HepG2 (cell line): ENCODE measurements around the gene RCCD1. TPM values are rescaled to one million over a fixed set of nuclear protein-coding genes. Genes with fewer than 3 reads are reported as not detected.
A peak's percentile ranks its signal among the peaks of the same experiment; 100 is the strongest.

Experiments used
- IKZF1 ChIP-seq: fragments of 450-650 bp; IDR thresholded peaks from 2 replicates; pipeline ENCODE4 v1.7.1; 2016
- MXD3 ChIP-seq: IDR thresholded peaks from 2 replicates; pipeline ENCODE4 v1.6.1; 2016; ENCODE audit warnings: mild to moderate bottlenecking, missing biosample characterization, missing genetic modification reagents
- NFE2L2 ChIP-seq: fragments of 150-350 bp; IDR thresholded peaks from 2 replicates; pipeline ENCODE4 v1.6.1; 2014; ENCODE audit warnings: low read length
- PRMT3 ChIP-seq: sonication (generic); formaldehyde crosslinking; IDR thresholded peaks from 2 replicates; pipeline ENCODE4 v1.8.1; 2022; ENCODE audit warnings: low read depth, mild to moderate bottlenecking, moderate library complexity, missing genetic modification reagents, borderline replicate concordance
- PTBP1 ChIP-seq: fragments of 200-400 bp; formaldehyde crosslinking; IDR thresholded peaks from 2 replicates; pipeline ENCODE4 v1.6.1; 2018; ENCODE audit warnings: low read length, low read depth; ENCODE audit not compliant: poor library complexity, severe bottlenecking
- REL ChIP-seq: sonication (generic); formaldehyde crosslinking; conservative IDR thresholded peaks from 2 replicates; pipeline ENCODE4 v1.8.0; 2022; ENCODE audit warnings: mild to moderate bottlenecking, missing genetic modification reagents, moderate library complexity
- RXRB ChIP-seq: IDR thresholded peaks from 2 replicates; pipeline ENCODE4 v1.6.1; 2016; ENCODE audit warnings: borderline replicate concordance, missing genetic modification reagents, missing compliant biosample characterization
- SMAD3 ChIP-seq: sonication (generic); formaldehyde crosslinking; IDR thresholded peaks from 2 replicates; pipeline ENCODE4 v1.4.0; 2020; ENCODE audit warnings: missing genetic modification reagents
- TBL1XR1 ChIP-seq: fragments of 150-350 bp; IDR thresholded peaks from 2 replicates; pipeline ENCODE4 v1.6.1; 2014; ENCODE audit warnings: borderline replicate concordance, low read length; ENCODE audit not compliant: partially characterized antibody
- TCF7 ChIP-seq: sonication (generic); IDR thresholded peaks from 2 replicates; pipeline ENCODE4 v1.6.1; 2016; ENCODE audit warnings: antibody characterized with exemption, low read depth
- TGIF2 ChIP-seq: IDR thresholded peaks from 2 replicates; pipeline ENCODE4 v1.6.1; 2016; ENCODE audit warnings: control low read depth, missing compliant biosample characterization
- U2AF1 ChIP-seq: fragments of 200-400 bp; formaldehyde crosslinking; optimal IDR thresholded peaks from 2 replicates; pipeline ENCODE3; 2017; ENCODE audit warnings: mild to moderate bottlenecking, low read depth, low read length
- ZBTB14 ChIP-seq: sonication (generic); formaldehyde crosslinking; IDR thresholded peaks from 2 replicates; pipeline ENCODE4 v1.4.0; 2020; ENCODE audit warnings: missing genetic modification reagents
- ZBTB34 ChIP-seq: sonication (generic); formaldehyde crosslinking; IDR thresholded peaks from 2 replicates; pipeline ENCODE4 v1.8.0; 2022; ENCODE audit warnings: mild to moderate bottlenecking, missing genetic modification reagents
- ZNF234 ChIP-seq: sonication (generic); formaldehyde crosslinking; conservative IDR thresholded peaks from 2 replicates; pipeline ENCODE4 v1.5.1; 2020; ENCODE audit warnings: mild to moderate bottlenecking, missing genetic modification reagents
- ZNF274 ChIP-seq: sonication (generic); formaldehyde crosslinking; IDR thresholded peaks from 2 replicates; pipeline ENCODE4 v1.5.1; 2020; ENCODE audit warnings: mild to moderate bottlenecking, missing genetic modification reagents
- ZNF33A ChIP-seq: sonication (generic); formaldehyde crosslinking; IDR thresholded peaks from 2 replicates; pipeline ENCODE4 v1.5.1; 2020; ENCODE audit warnings: missing genetic modification reagents, mild to moderate bottlenecking, moderate library complexity, borderline replicate concordance
- ZNF547 ChIP-seq: sonication (generic); formaldehyde crosslinking; IDR thresholded peaks from 2 replicates; pipeline ENCODE4 v1.5.1; 2020; ENCODE audit warnings: mild to moderate bottlenecking, missing genetic modification reagents
- ZNF678 ChIP-seq: sonication (generic); formaldehyde crosslinking; IDR thresholded peaks from 2 replicates; pipeline ENCODE4 v1.4.0; 2020; ENCODE audit warnings: mild to moderate bottlenecking, missing genetic modification reagents
- polyA plus RNA-seq, 8 experiments: library from polyadenylated mRNA; depleted of rRNA in 3 of 8; stranded (reverse) in 7 of 8; unstranded in 1 of 8; fragments of >200 nt; fragmentation: Illumina TruSeq in 4 of 8; extraction: Trizol in 4 of 8; gene quantifications; 2 replicates each; pipeline versions ENCODE4 v1.2.1 to v1.2.3, GENCODE V29; 2011 to 2016; ENCODE audit warnings: low read depth in 4 of 8, missing spikeins in 1 of 8, mixed read lengths in 1 of 8; ENCODE audit not compliant: insufficient read depth in 1 of 8
- total RNA-seq, 5 experiments: library from RNA; depleted of rRNA; stranded (reverse); fragments of >200 nt; fragmentation: Illumina TruSeq; extraction: Trizol; gene quantifications; 2 replicates each; pipeline ENCODE4 v1.2.3, GENCODE V29; 2016; ENCODE audit warnings: low read depth in 1 of 5
- TF ChIP-seq, protein P1 (sequence below): sonication (generic); formaldehyde crosslinking; IDR thresholded peaks from 2 replicates; pipeline ENCODE4 v1.4.0; 2020; ENCODE audit warnings: mild to moderate bottlenecking, missing genetic modification reagents
- TF ChIP-seq, protein P2 (sequence below): sonication (generic); formaldehyde crosslinking; IDR thresholded peaks from 2 replicates; pipeline ENCODE4 v1.8.0; 2022; ENCODE audit warnings: mild to moderate bottlenecking, missing genetic modification reagents; ENCODE audit not compliant: insufficient replicate concordance

RCCD1 gene
- total and polyA plus RNA-seq, 2 of the 13 experiments (the other 11 are each of a cell fraction or from before 2014, with no cell fraction given) = 14.1 to 15.1 TPM

DNA sequence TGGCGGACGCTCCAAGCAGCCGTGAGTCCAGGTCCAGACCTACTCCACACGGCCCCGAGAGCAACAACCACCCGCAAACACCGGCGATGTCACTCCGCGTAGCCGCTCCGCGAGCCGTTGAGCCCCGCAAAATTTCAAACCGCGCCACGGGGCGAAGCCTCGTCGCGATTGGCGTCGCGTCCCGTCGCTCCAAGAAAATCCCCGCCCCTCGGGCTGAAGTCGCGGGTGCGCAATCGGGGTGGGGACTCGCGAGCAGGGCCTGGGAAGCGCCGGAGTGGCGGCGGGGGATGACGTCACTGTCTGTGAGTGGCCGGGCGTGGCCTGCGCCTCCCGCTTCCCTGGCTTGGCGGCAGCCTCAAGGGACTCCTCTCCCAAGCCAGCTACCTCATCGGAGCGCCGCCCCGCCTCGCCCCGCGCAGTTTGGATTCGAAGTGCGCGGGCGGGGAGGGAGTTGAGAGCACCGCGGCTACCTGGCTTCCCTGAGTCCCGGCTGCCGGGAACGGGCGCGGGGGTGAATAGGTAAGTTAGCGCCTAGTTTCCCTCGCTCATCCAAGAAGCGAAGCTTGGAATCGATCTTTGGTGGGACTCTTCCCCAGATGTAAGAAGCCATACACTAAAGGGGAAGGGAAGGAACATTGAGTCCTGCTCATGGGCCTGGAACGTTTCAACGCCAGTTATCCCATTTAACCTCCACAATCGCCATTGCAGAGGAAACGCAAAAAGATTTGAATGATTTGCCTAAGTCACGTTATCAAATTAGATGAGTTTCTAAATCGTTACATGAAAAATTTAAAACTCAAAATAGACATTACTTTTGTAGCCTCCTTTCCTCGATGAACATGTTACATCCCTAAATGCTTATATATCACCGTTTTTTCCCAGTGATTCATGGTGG, 40.0 kb downstream of the RCCD1 start, which contains the start of gene PRC1 (continued):
- TF ChIP-seq ZNF234 (CRISPR knock-in tag) (0 out of 2 replicates have a peak, but pooled peaks have one; percentile 4), NFE2L2 (no peak), ZNF274 (0 out of 2 replicates have a peak, but pooled peaks have one; percentile 56), ZNF547 (CRISPR knock-in tag) (peak; percentile 83), IKZF1 (no peak), ZNF33A (CRISPR knock-in tag) (no peak), TBL1XR1 (no peak), ZBTB14 (CRISPR knock-in tag) (no peak), MXD3 (peak; percentile 81), SMAD3 (peak; percentile 39; the same call in 1 of the 2 replicates), PRMT3 (peak; percentile 75; the same call in 1 of the 2 replicates), TGIF2 (CRISPR knock-in tag) (peak; percentile 81; the same call in 1 of the 2 replicates), U2AF1 (no peak), PTBP1 (peak; percentile 81), RXRB (peak; percentile 36; the same call in 1 of the 2 replicates), ZBTB34 (CRISPR knock-in tag) (peak; percentile 51), REL (CRISPR knock-in tag) (no peak), TCF7 (peak; percentile 7; the same call in 1 of the 2 replicates), ZNF678 (no peak)
- TF ChIP-seq, protein P1, sequence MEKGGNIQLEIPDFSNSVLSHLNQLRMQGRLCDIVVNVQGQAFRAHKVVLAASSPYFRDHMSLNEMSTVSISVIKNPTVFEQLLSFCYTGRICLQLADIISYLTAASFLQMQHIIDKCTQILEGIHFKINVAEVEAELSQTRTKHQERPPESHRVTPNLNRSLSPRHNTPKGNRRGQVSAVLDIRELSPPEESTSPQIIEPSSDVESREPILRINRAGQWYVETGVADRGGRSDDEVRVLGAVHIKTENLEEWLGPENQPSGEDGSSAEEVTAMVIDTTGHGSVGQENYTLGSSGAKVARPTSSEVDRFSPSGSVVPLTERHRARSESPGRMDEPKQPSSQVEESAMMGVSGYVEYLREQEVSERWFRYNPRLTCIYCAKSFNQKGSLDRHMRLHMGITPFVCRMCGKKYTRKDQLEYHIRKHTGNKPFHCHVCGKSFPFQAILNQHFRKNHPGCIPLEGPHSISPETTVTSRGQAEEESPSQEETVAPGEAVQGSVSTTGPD (CRISPR knock-in tag) = no peak
- TF ChIP-seq, protein P2, sequence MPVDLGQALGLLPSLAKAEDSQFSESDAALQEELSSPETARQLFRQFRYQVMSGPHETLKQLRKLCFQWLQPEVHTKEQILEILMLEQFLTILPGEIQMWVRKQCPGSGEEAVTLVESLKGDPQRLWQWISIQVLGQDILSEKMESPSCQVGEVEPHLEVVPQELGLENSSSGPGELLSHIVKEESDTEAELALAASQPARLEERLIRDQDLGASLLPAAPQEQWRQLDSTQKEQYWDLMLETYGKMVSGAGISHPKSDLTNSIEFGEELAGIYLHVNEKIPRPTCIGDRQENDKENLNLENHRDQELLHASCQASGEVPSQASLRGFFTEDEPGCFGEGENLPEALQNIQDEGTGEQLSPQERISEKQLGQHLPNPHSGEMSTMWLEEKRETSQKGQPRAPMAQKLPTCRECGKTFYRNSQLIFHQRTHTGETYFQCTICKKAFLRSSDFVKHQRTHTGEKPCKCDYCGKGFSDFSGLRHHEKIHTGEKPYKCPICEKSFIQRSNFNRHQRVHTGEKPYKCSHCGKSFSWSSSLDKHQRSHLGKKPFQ (CRISPR knock-in tag) = no peak
